DND-41 (cell line): ENCODE results near the gene CPNE4.

Source experiments
- ATAC-seq: fragments of 200-7000 bp; cut with Tn5 transposase; 3 replicates; pipeline ENCODE4 v1.9.1; 2021; ENCODE audit warnings: low read depth; ENCODE audit not compliant: insufficient read depth
- DNase-seq: peaks from one replicate; pipeline ENCODE4 v3.0.0-alpha.2; 2020
- H2AFZ ChIP-seq: 2 replicates; pipeline ENCODE4 v1.6.0; 2012; ENCODE audit warnings: low read depth, low read length
- H3K27ac ChIP-seq: 2 replicates; pipeline ENCODE4 v1.5.1; 2012; ENCODE audit warnings: low read length, inconsistent platforms
- H3K27me3 ChIP-seq: fragments of 200-600 bp; sonication (generic); 2 replicates; pipeline ENCODE4 v1.6.0; 2012; ENCODE audit warnings: low read length, mild to moderate bottlenecking, inconsistent platforms; ENCODE audit not compliant: insufficient read depth, poor library complexity
- H3K36me3 ChIP-seq: 2 replicates; pipeline ENCODE4 v1.5.1; 2012; ENCODE audit warnings: low read length, inconsistent platforms; ENCODE audit not compliant: insufficient read depth
- H3K4me1 ChIP-seq: 2 replicates; pipeline ENCODE4 v1.5.1; 2012; ENCODE audit warnings: mild to moderate bottlenecking, low read length; ENCODE audit not compliant: insufficient read depth
- H3K4me2 ChIP-seq: 2 replicates; pipeline ENCODE4 v1.6.0; 2012; ENCODE audit warnings: mild to moderate bottlenecking, moderate library complexity, low read length, inconsistent platforms; ENCODE audit not compliant: insufficient read depth
- H3K4me3 ChIP-seq, 2 experiments: fragments of 200-600 bp in 1 of 2; shearing (Covaris generic) in 1 of 2; 2 replicates each; pipeline ENCODE4 v1.5.1; 2012 to 2016; ENCODE audit warnings: inconsistent platforms in 2 of 2, low read length in 2 of 2, mild to moderate bottlenecking in 2 of 2, low read depth in 1 of 2, moderate library complexity in 1 of 2
- H3K79me2 ChIP-seq: 2 replicates; pipeline ENCODE4 v1.6.0; 2012; ENCODE audit warnings: low read length, inconsistent platforms; ENCODE audit not compliant: insufficient read depth
- H3K9ac ChIP-seq: 2 replicates; pipeline ENCODE4 v1.6.0; 2012; ENCODE audit warnings: low read depth, mild to moderate bottlenecking, inconsistent platforms, low read length, moderate library complexity
- H3K9me3 ChIP-seq: 2 replicates; pipeline ENCODE4 v1.5.1; 2012; ENCODE audit warnings: low read length, moderate library complexity, mild to moderate bottlenecking, inconsistent platforms; ENCODE audit not compliant: insufficient read depth, severe bottlenecking
- H4K20me1 ChIP-seq: 2 replicates; pipeline ENCODE4 v1.6.0; 2012; ENCODE audit warnings: low read length; ENCODE audit not compliant: insufficient read depth
- EZH2 ChIP-seq: IDR thresholded peaks from 3 replicates; pipeline ENCODE4 v1.6.1; 2012; ENCODE audit warnings: borderline replicate concordance, low read depth, mild to moderate bottlenecking, moderate library complexity, low read length, inconsistent platforms; ENCODE audit not compliant: severe bottlenecking
- TF ChIP-seq, protein P1 (sequence below): IDR thresholded peaks from 2 replicates; pipeline ENCODE4 v1.5.1; 2012; ENCODE audit warnings: borderline replicate concordance, low read length, moderate library complexity, mild to moderate bottlenecking; ENCODE audit not compliant: poor library complexity, severe bottlenecking; ENCODE audit errors: extremely low read depth

The CPNE4 gene

DNA sequence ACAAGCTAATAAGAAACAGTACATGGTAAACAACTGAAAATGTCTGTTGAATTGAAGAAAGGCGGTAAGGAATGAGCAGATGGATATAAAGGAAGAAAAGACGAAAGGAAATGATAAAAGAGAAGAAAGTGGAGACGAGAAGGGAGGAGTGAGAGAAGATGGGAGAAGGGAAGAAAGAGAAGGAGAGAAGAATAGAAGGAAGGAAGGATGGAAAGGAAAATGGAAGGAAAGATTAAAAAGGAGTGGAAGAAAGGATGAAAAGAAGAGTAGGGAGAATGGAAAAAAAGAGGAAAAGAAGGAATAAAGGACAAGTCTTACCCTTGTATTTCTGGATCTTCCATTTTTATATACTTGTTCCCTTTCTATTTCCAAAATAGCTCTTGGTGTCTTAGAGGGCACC lies 17.7 kb downstream of the CPNE4 start:
- Histone ChIP-seq H3K4me2 (no peak overlapping the region), H4K20me1 (no peaks in the 10 kb centered on the region), H3K79me2 (no peaks in the 10 kb centered on the region), H3K36me3 (no peaks in the 10 kb centered on the region), H3K27me3 (peaks cover 10% of the 10 kb centered on the region), H2AFZ (no peak overlapping the region), H3K27ac (no peak overlapping the region), H3K9me3 (no peaks in the 10 kb centered on the region), H3K4me1 (no peaks in the 10 kb centered on the region), H3K4me3 (no peak overlapping the region), H3K9ac (no peak overlapping the region)
- TF ChIP-seq, protein P1, sequence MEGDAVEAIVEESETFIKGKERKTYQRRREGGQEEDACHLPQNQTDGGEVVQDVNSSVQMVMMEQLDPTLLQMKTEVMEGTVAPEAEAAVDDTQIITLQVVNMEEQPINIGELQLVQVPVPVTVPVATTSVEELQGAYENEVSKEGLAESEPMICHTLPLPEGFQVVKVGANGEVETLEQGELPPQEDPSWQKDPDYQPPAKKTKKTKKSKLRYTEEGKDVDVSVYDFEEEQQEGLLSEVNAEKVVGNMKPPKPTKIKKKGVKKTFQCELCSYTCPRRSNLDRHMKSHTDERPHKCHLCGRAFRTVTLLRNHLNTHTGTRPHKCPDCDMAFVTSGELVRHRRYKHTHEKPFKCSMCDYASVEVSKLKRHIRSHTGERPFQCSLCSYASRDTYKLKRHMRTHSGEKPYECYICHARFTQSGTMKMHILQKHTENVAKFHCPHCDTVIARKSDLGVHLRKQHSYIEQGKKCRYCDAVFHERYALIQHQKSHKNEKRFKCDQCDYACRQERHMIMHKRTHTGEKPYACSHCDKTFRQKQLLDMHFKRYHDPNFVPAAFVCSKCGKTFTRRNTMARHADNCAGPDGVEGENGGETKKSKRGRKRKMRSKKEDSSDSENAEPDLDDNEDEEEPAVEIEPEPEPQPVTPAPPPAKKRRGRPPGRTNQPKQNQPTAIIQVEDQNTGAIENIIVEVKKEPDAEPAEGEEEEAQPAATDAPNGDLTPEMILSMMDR: no peak
- no peak for TF ChIP-seq EZH2
- DNase-seq (no peak), ATAC-seq (no peak)

DNA sequence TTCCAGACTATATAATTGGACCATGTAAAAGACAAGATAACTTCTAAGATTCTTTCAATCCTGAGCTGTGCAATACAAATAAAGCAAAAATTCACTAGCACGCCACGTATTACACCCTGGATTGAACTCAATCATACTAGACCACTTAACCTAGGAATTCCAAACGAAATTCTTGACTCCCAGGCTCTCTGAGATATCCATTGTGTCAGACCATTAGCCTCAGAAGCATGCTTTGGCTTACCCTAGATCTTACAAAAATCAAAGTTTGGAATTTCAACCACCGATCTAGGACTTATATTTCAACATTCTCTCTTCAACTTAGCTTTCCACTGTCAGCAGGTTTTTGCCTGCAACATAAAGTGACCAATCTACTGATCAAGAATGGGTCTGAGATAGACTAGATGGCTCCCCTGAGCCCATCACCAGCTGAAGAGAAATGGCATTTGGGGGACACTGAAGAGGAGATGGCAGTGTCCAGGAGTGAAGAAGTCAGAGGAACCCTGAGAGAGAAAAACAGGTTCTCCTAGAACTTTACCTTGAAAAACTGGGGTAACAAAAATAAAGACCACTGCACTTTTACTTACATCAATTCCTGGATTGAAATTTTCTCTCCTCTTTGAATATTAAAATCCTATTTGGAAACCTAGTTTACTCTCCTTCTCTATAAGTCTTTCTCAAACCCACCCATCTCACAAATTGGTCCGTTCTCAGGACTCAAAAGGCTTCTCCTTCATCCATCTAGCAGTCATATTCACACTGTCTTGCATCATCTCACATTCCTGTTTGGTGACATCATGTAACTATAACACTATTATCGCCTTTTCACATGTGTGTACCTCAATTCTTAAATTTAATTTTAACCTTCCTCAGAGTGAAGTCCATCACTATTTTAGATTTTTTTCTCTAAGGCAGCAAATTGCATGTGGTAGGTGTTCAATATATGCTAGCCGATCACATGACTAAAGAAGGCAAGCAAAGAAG lies 18.5 kb downstream of the CPNE4 start:
- no peak overlapping the region for H3K27ac ChIP-seq
- H4K20me1 ChIP-seq: no peaks in the 10 kb centered on the region
- H2AFZ ChIP-seq: no peak overlapping the region
- no peak overlapping the region for H3K4me3 ChIP-seq
- no peak overlapping the region for H3K9ac ChIP-seq
- no peaks in the 10 kb centered on the region for H3K36me3 ChIP-seq
- ATAC-seq: no peak
- peaks cover 10% of the 10 kb centered on the region for H3K27me3 ChIP-seq
- H3K79me2 ChIP-seq: no peaks in the 10 kb centered on the region
- H3K4me1 ChIP-seq: no peaks in the 10 kb centered on the region
- no peak overlapping the region for H3K4me2 ChIP-seq
- no peaks in the 10 kb centered on the region for H3K9me3 ChIP-seq
- DNase-seq: no peak
- TF ChIP-seq EZH2: no peak
- TF ChIP-seq, protein P1: no peak

GRCh38 chr3:132014105-132014504 lies 20.7 kb downstream of the CPNE4 start:
- Histone ChIP-seq H3K27ac (no peak overlapping the region), H3K4me2 (no peak overlapping the region), H3K9me3 (no peaks in the 10 kb centered on the region), H2AFZ (no peak overlapping the region), H3K27me3 (peaks cover 7% of the 10 kb centered on the region), H3K9ac (no peak overlapping the region), H3K4me1 (no peaks in the 10 kb centered on the region), H3K36me3 (no peaks in the 10 kb centered on the region), H4K20me1 (no peaks in the 10 kb centered on the region), H3K4me3 (no peak overlapping the region), H3K79me2 (no peaks in the 10 kb centered on the region)
- TF ChIP-seq, protein P1: no peak
- TF ChIP-seq EZH2: no peak
- ATAC-seq: no peak
- DNase-seq: no peak
